HepG2 (cell line): ENCODE results near the gene ACAP1. TPM values are rescaled to one million over a fixed set of nuclear protein-coding genes. Genes with fewer than 3 reads are reported as not detected.
A peak's percentile ranks its signal among the peaks of the same experiment; 100 is the strongest.

Source experiments
- ARNT ChIP-seq: fragments of 450-650 bp; IDR thresholded peaks from 2 replicates; pipeline ENCODE4 v1.6.1; 2017
- BCL6 ChIP-seq: IDR thresholded peaks from 2 replicates; pipeline ENCODE4 v1.6.1; 2016; ENCODE audit warnings: missing genetic modification reagents, missing compliant biosample characterization
- FOSL1 ChIP-seq: sonication (generic); formaldehyde crosslinking; IDR thresholded peaks from 2 replicates; pipeline ENCODE4 v1.9.0; 2021; ENCODE audit warnings: missing genetic modification reagents, borderline replicate concordance
- FOXO4 ChIP-seq: sonication (generic); formaldehyde crosslinking; conservative IDR thresholded peaks from 2 replicates; pipeline ENCODE4 v1.8.1; 2023; ENCODE audit warnings: missing genetic modification reagents
- MXI1 ChIP-seq: IDR thresholded peaks from 3 replicates; pipeline ENCODE4 v1.6.1; 2012; ENCODE audit warnings: low read depth, low read length, inconsistent platforms, borderline replicate concordance
- MYPOP ChIP-seq: sonication (generic); formaldehyde crosslinking; IDR thresholded peaks from 2 replicates; pipeline ENCODE4 v1.8.1; 2023; ENCODE audit warnings: mild to moderate bottlenecking, moderate library complexity, missing genetic modification reagents
- POGK ChIP-seq: sonication (generic); formaldehyde crosslinking; conservative IDR thresholded peaks from 2 replicates; pipeline ENCODE4 v1.8.0; 2022; ENCODE audit warnings: mild to moderate bottlenecking, moderate library complexity, missing genetic modification reagents
- POLR2G ChIP-seq: fragments of 200-400 bp; formaldehyde crosslinking; IDR thresholded peaks from 2 replicates; pipeline ENCODE4 v1.6.1; 2018; ENCODE audit warnings: mild to moderate bottlenecking, low read depth, low read length, moderate library complexity
- SMAD3 ChIP-seq: sonication (generic); formaldehyde crosslinking; IDR thresholded peaks from 2 replicates; pipeline ENCODE4 v1.4.0; 2020; ENCODE audit warnings: missing genetic modification reagents
- SP5 ChIP-seq: IDR thresholded peaks from 2 replicates; pipeline ENCODE4 v1.6.1; 2016; ENCODE audit warnings: low read depth, borderline replicate concordance
- ZBTB3 ChIP-seq: sonication (generic); formaldehyde crosslinking; IDR thresholded peaks from 2 replicates; pipeline ENCODE4 v1.4.0; 2020; ENCODE audit warnings: low read depth, mild to moderate bottlenecking, moderate library complexity, missing genetic modification reagents, borderline replicate concordance
- ZBTB33 ChIP-seq: sonication (generic); formaldehyde crosslinking; IDR thresholded peaks from 2 replicates; pipeline ENCODE4 v1.4.0; 2020; ENCODE audit warnings: missing genetic modification reagents
- ZNF451 ChIP-seq: sonication (generic); formaldehyde crosslinking; IDR thresholded peaks from 2 replicates; pipeline ENCODE4 v1.5.0; 2020; ENCODE audit warnings: mild to moderate bottlenecking, missing genetic modification reagents
- ZNF883 ChIP-seq: sonication (generic); formaldehyde crosslinking; IDR thresholded peaks from 2 replicates; pipeline ENCODE4 v1.5.1; 2020; ENCODE audit warnings: mild to moderate bottlenecking, missing genetic modification reagents; ENCODE audit errors: not compliant biosample characterization
- ZSCAN21 ChIP-seq: sonication (generic); formaldehyde crosslinking; IDR thresholded peaks from 2 replicates; pipeline ENCODE4 v1.8.0; 2022; ENCODE audit warnings: mild to moderate bottlenecking, missing genetic modification reagents, moderate library complexity, borderline replicate concordance
- polyA plus RNA-seq, 8 experiments: library from polyadenylated mRNA; depleted of rRNA in 3 of 8; stranded (reverse) in 7 of 8; unstranded in 1 of 8; fragments of >200 nt; fragmentation: Illumina TruSeq in 4 of 8; extraction: Trizol in 4 of 8; gene quantifications; 2 replicates each; pipeline versions ENCODE4 v1.2.1 to v1.2.3, GENCODE V29; 2011 to 2016; ENCODE audit warnings: low read depth in 4 of 8, missing spikeins in 1 of 8, mixed read lengths in 1 of 8; ENCODE audit not compliant: insufficient read depth in 1 of 8
- total RNA-seq, 5 experiments: library from RNA; depleted of rRNA; stranded (reverse); fragments of >200 nt; fragmentation: Illumina TruSeq; extraction: Trizol; gene quantifications; 2 replicates each; pipeline ENCODE4 v1.2.3, GENCODE V29; 2016; ENCODE audit warnings: low read depth in 1 of 5
- TF ChIP-seq, protein P1 (sequence below), 2 experiments: sonication (generic) in 1 of 2; formaldehyde crosslinking in 1 of 2; IDR thresholded peaks; 2 replicates each; pipeline versions ENCODE4 v1.5.1 to v1.6.1; 2011 to 2020; ENCODE audit warnings: borderline replicate concordance in 1 of 2, low read depth in 1 of 2, low read length in 1 of 2, mild to moderate bottlenecking in 1 of 2, missing genetic modification reagents in 1 of 2, moderate library complexity in 1 of 2
- TF ChIP-seq, protein P2 (sequence below): sonication (generic); formaldehyde crosslinking; IDR thresholded peaks from 2 replicates; pipeline ENCODE4 v1.4.0; 2020; ENCODE audit warnings: mild to moderate bottlenecking, missing genetic modification reagents

ACAP1 gene
- total and polyA plus RNA-seq, 2 of the 13 experiments (the other 11 are each of a cell fraction or from before 2014, with no cell fraction given): 1.3 to 2.5 TPM

- TF ChIP-seq FOXO4 (CRISPR knock-in tag) (no peak), ZNF883 (peak; percentile 48), ARNT (no peak), SP5 (CRISPR knock-in tag) (0 out of 2 replicates have a peak, but pooled peaks have one; percentile 29), POLR2G (peak; percentile 91), FOSL1 (CRISPR knock-in tag) (no peak), SMAD3 (CRISPR knock-in tag) (0 out of 2 replicates have a peak, but pooled peaks have one; percentile 59), ZBTB33 (CRISPR knock-in tag) (peak; percentile 54; the same call in 1 of the 2 replicates), MYPOP (CRISPR knock-in tag) (peak; percentile 33; the same call in 1 of the 2 replicates), BCL6 (CRISPR knock-in tag) (peak; percentile 34; the same call in 1 of the 2 replicates), ZSCAN21 (CRISPR knock-in tag) (peak; percentile 82; the same call in 1 of the 2 replicates), ZBTB3 (CRISPR knock-in tag) (no peak), ZNF451 (CRISPR knock-in tag) (no peak), MXI1 (peak; percentile 74; the same call in 1 of the 3 replicates), POGK (CRISPR knock-in tag) (peak; percentile 85)
- TF ChIP-seq, protein P1, sequence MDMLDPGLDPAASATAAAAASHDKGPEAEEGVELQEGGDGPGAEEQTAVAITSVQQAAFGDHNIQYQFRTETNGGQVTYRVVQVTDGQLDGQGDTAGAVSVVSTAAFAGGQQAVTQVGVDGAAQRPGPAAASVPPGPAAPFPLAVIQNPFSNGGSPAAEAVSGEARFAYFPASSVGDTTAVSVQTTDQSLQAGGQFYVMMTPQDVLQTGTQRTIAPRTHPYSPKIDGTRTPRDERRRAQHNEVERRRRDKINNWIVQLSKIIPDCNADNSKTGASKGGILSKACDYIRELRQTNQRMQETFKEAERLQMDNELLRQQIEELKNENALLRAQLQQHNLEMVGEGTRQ (IDR thresholded peaks at IDR 0.05; ENCODE audit: low read depth, low read length): no peak
- TF ChIP-seq, protein P1 (CRISPR knock-in tag; IDR thresholded peaks at IDR 0.05; ENCODE audit: borderline replicate concordance): no peak
- TF ChIP-seq, protein P2, sequence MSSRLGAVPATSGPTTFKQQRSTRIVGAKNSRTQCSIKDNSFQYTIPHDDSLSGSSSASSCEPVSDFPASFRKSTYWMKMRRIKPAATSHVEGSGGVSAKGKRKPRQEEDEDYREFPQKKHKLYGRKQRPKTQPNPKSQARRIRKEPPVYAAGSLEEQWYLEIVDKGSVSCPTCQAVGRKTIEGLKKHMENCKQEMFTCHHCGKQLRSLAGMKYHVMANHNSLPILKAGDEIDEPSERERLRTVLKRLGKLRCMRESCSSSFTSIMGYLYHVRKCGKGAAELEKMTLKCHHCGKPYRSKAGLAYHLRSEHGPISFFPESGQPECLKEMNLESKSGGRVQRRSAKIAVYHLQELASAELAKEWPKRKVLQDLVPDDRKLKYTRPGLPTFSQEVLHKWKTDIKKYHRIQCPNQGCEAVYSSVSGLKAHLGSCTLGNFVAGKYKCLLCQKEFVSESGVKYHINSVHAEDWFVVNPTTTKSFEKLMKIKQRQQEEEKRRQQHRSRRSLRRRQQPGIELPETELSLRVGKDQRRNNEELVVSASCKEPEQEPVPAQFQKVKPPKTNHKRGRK (CRISPR knock-in tag): no peak
These were observed 21.4 kb upstream of the ACAP1 start, which contains the start of gene GPS2 (continued) for GRCh38 chr17:7314719-7315569.
